HG03066 (cell line): Measurements from ENCODE around the gene STX8.

Experiments used
- ATAC-seq: cut with Tn5 transposase; IDR thresholded peaks from one replicate; pipeline ENCODE4 v1.9.1; 2021; ENCODE audit warnings: low read depth; ENCODE audit not compliant: unreplicated experiment

Gene STX8

GRCh38 chr17:9247401-9247938 lies 328.1 kb downstream of the STX8 start:
- no peak for ATAC-seq

GRCh38 chr17:9244066-9245052 lies 331.3 kb downstream of the STX8 start:
- ATAC-seq = no peak

GRCh38 chr17:9242983-9243382 lies 332.6 kb downstream of the STX8 start:
- ATAC-seq = no peak

- no peak for ATAC-seq
Observed at GRCh38 chr17:9242497-9242881, 333.1 kb downstream of the STX8 start.

GRCh38 chr17:9241774-9242496 lies 333.7 kb downstream of the STX8 start:
- ATAC-seq = no peak

- no peak for ATAC-seq
Observed at GRCh38 chr17:9241371-9241712, 334.3 kb downstream of the STX8 start.

GRCh38 chr17:9240659-9241370 lies 334.8 kb downstream of the STX8 start:
- no peak for ATAC-seq

- ATAC-seq = no peak
Observed at GRCh38 chr17:9239793-9240658, 335.6 kb downstream of the STX8 start.

- no peak for ATAC-seq
Observed at GRCh38 chr17:9239246-9239792, 336.3 kb downstream of the STX8 start.

GRCh38 chr17:9238340-9239245 lies 337.0 kb downstream of the STX8 start:
- no peak for ATAC-seq

- ATAC-seq = no peak
Observed at GRCh38 chr17:9237661-9238301, 337.8 kb downstream of the STX8 start.

- no peak for ATAC-seq
Observed at GRCh38 chr17:9237053-9237410, 338.6 kb downstream of the STX8 start.

GRCh38 chr17:9236286-9237052 lies 339.2 kb downstream of the STX8 start:
- ATAC-seq = no peak

- no peak for ATAC-seq
Observed at GRCh38 chr17:9235346-9235745, 340.3 kb downstream of the STX8 start.

GRCh38 chr17:9234389-9234945 lies 341.2 kb downstream of the STX8 start:
- no peak for ATAC-seq

- ATAC-seq = no peak
Observed at GRCh38 chr17:9233761-9234160, 341.9 kb downstream of the STX8 start.

GRCh38 chr17:9233271-9233599 lies 342.4 kb downstream of the STX8 start:
- ATAC-seq = no peak
